ENCODE results near the gene SUPT6H. TPM values are rescaled to one million over a fixed set of nuclear protein-coding genes. Genes with fewer than 3 reads are reported as not detected.

The SUPT6H gene
- polyA plus RNA-seq, 2 of the 4 experiments (the other 2 are of a cell fraction): 51.4 to 63.8 TPM

- TF ChIP-seq USF2 (IDR thresholded peaks at IDR 0.05) (peak; percentile 30; the same call in 1 of the 2 replicates), JUN (IDR thresholded peaks at IDR 0.05) (peak; percentile 11 to 73; a peak in 2 of 5 replicates), CHD4 (IDR thresholded peaks at IDR 0.05; ENCODE audit: borderline replicate concordance) (no peak), CTCF (IDR thresholded peaks at IDR 0.05) (no peak), HOXB13 (CRISPR knock-in tag; IDR thresholded peaks at IDR 0.05; ENCODE audit: low read depth) (peak; percentile 66; the same call in 1 of the 2 replicates), ZSCAN20 (CRISPR knock-in tag; IDR thresholded peaks at IDR 0.05) (no peak), PHF8 (IDR thresholded peaks at IDR 0.05; ENCODE audit: borderline replicate concordance, low read depth) (peak; percentile 54; the same call in 1 of the 2 replicates), RARB (CRISPR knock-in tag; IDR thresholded peaks at IDR 0.05) (no peak), JUNB (IDR thresholded peaks at IDR 0.05) (no peak), HES2 (IDR thresholded peaks at IDR 0.05) (no peak), EP300 (IDR thresholded peaks at IDR 0.05) (no peak), NFE2L2 (conservative IDR thresholded peaks at IDR 0.05; ENCODE audit: low read length) (no peak), ATOH8 (CRISPR knock-in tag; IDR thresholded peaks at IDR 0.05; ENCODE audit: low read depth) (no peak; the same call in 1 of the 2 replicates), REST (IDR thresholded peaks at IDR 0.05) (no peak; the same call in 1 of the 2 replicates), ZNF302 (CRISPR knock-in tag; IDR thresholded peaks at IDR 0.05) (no peak), CBX2 (IDR thresholded peaks at IDR 0.05; ENCODE audit: borderline replicate concordance, low read depth) (no peak), RAD21 (conservative IDR thresholded peaks at IDR 0.05 in 1 of 2, IDR thresholded peaks at IDR 0.05 in 1 of 2) (no peak), ZFP36 (IDR thresholded peaks at IDR 0.05; ENCODE audit: borderline replicate concordance, partially characterized antibody) (no peak)
Measured at GRCh38 chr17:28725660-28726225, 63.7 kb downstream of the SUPT6H start (continued).

GRCh38 chr17:28726226-28726626 is 64.2 kb downstream of the SUPT6H start, which contains the start of gene TLCD1:
TSS of gene TLCD1 (minus strand) at chr17:28726233. CDS start at chr17:28726097, 136 bp downstream.
- FAIRE-seq (no peak), DNase-seq (ENCODE audit: low read depth in 1 of 2, low spot score in 1 of 2) (peak; percentile 73 to 92), ATAC-seq (peak; percentile 36 to 55)
- POLR2A ChIA-PET: interaction anchor here (0.6 to 5.3 kb wide), 20 partner anchors 9 to 391 kb away, joined by 3 to 369 read pairs (median 5); partner anchors contain the start of genes BLTP2, FLOT2, PHF12 and PROCA1
- peak within 1 kb of the TSS; percentile 94 to 98 for H3K27ac ChIP-seq
- peak; percentile 80 for TF ChIP-seq REST (IDR thresholded peaks at IDR 0.05)
- peak; percentile 38; the same call in 1 of the 2 replicates for TF ChIP-seq MAZ (IDR thresholded peaks at IDR 0.05; ENCODE audit: borderline replicate concordance, low read depth, low read length)
- peak; percentile 0; the same call in 1 of the 3 replicates for TF ChIP-seq BCL3 (IDR thresholded peaks at IDR 0.05)
- TF ChIP-seq PHF8 (IDR thresholded peaks at IDR 0.05; ENCODE audit: borderline replicate concordance, low read depth): 0 out of 2 replicates have a peak, but pooled peaks have one; percentile 29
- TF ChIP-seq CHD2 (IDR thresholded peaks at IDR 0.05; ENCODE audit: low read length, partially characterized antibody): peak; percentile 83
- TF ChIP-seq CBX8 (IDR thresholded peaks at IDR 0.05): no peak
- peak; percentile 75; the same call in 1 of the 2 replicates for TF ChIP-seq TFCP2L1 (CRISPR knock-in tag; IDR thresholded peaks at IDR 0.05)
- TF ChIP-seq TP53 (CRISPR knock-in tag; IDR thresholded peaks at IDR 0.05): no peak
- TF ChIP-seq JUN (IDR thresholded peaks at IDR 0.05): no peak; a peak in 2 of 5 replicates
- 2% methylated on average over 32 of the region's 49 CpGs for WGBS (ENCODE audit: missing lambda C conversion rate)
- peaks cover 47% of the 10 kb centered on the region for H3K4me1 ChIP-seq
- no peaks in the 10 kb centered on the region for H3K9me3 ChIP-seq
- CTCF ChIA-PET: interaction anchor here (0.5 to 17.5 kb wide), 68 partner anchors 9 to 811 kb away, joined by 3 to 977 read pairs (median 7); partner anchors contain the start of genes BLTP2, DHRS13, FAM222B and FLOT2
- peak within 1 kb of the TSS; percentile 63 for H3K4me3 ChIP-seq
- peak within 1 kb of the TSS; percentile 92 for H3K4me2 ChIP-seq

Measured in A549 (cell line).